IMR-90 (cell line): ENCODE data around the gene MRPS24. TPM values are rescaled to one million over a fixed set of nuclear protein-coding genes. Genes with fewer than 3 reads are reported as not detected.
A peak's percentile ranks its signal among the peaks of the same experiment; 100 is the strongest.

Experiments
- ATAC-seq: fragments of 200-7000 bp; cut with Tn5 transposase; 2 replicates; pipeline ENCODE4 v1.9.1; 2020; ENCODE audit warnings: low read depth, mild to moderate bottlenecking, moderate library complexity
- BruUV-seq: library from RNA; stranded (reverse); fragments of 400-500 nt; replicated peaks from 2 replicates; lab custom pipeline; 2021; lab: Mats Ljungman, UMichigan
- CTCF ChIA-PET: fragments of 300-600 bp; formaldehyde crosslinking; extraction: SDS; loops from one replicate; lab custom pipeline; 2021; ENCODE audit warnings: antibody characterized with exemption; lab: Yijun Ruan, JAX
- POLR2A ChIA-PET: fragments of 300-600 bp; sonication (Branson Sonifier 250); formaldehyde crosslinking; loops from one replicate; lab custom pipeline; 2022; ENCODE audit warnings: antibody characterized with exemption; ENCODE audit not compliant: unreplicated experiment; lab: Charles Lee
- DNase-seq: peaks from one replicate; pipeline ENCODE4 v3.0.0; 2013
- H2AFZ ChIP-seq: replicated peaks from 2 replicates; pipeline ENCODE3; 2013; ENCODE audit warnings: low read length, mild to moderate bottlenecking; ENCODE audit not compliant: poor library complexity
- H2AK5ac ChIP-seq: 2 replicates; pipeline ENCODE4 v1.6.1; 2013; ENCODE audit warnings: low read depth, low read length, inconsistent platforms
- H2AK9ac ChIP-seq: replicated peaks from 2 replicates; pipeline ENCODE3; 2013; ENCODE audit warnings: mild to moderate bottlenecking, low read depth, low read length, moderate library complexity; ENCODE audit not compliant: poor library complexity
- H2BK120ac ChIP-seq: 2 replicates; pipeline ENCODE4 v1.6.1; 2013; ENCODE audit warnings: low read depth, low read length, inconsistent platforms
- H2BK15ac ChIP-seq: 3 replicates; pipeline ENCODE4 v1.6.1; 2013; ENCODE audit warnings: low read depth, low read length, inconsistent platforms
- H2BK20ac ChIP-seq: 2 replicates; pipeline ENCODE4 v1.6.1; 2013; ENCODE audit warnings: low read depth, mild to moderate bottlenecking, inconsistent platforms, low read length, moderate library complexity
- H2BK5ac ChIP-seq: 2 replicates; pipeline ENCODE4 v1.6.1; 2013; ENCODE audit warnings: mild to moderate bottlenecking, low read depth, low read length, inconsistent platforms; ENCODE audit not compliant: poor library complexity, severe bottlenecking
- H3K14ac ChIP-seq: replicated peaks from 2 replicates; pipeline ENCODE4 v1.6.1; 2013; ENCODE audit warnings: low read depth, low read length, inconsistent platforms
- H3K18ac ChIP-seq: 2 replicates; pipeline ENCODE4 v1.6.1; 2013; ENCODE audit warnings: low read depth, low read length, control low read depth
- H3K23ac ChIP-seq: 2 replicates; pipeline ENCODE4 v1.6.1; 2013; ENCODE audit warnings: low read depth, low read length, inconsistent platforms
- H3K27ac ChIP-seq: 2 replicates; pipeline ENCODE4 v1.5.1; 2013; ENCODE audit warnings: mild to moderate bottlenecking, control low read depth, low read length; ENCODE audit not compliant: insufficient read depth
- H3K27me3 ChIP-seq: 2 replicates; pipeline ENCODE4 v1.6.1; 2013; ENCODE audit warnings: low read length; ENCODE audit not compliant: control insufficient read depth, insufficient read depth
- H3K36me3 ChIP-seq: 2 replicates; pipeline ENCODE4 v1.6.1; 2013; ENCODE audit warnings: low read length, mixed read lengths; ENCODE audit not compliant: control insufficient read depth, insufficient read depth
- H3K4ac ChIP-seq: 2 replicates; pipeline ENCODE4 v1.6.1; 2013; ENCODE audit warnings: low read depth, low read length, inconsistent platforms
- H3K4me1 ChIP-seq: 2 replicates; pipeline ENCODE4 v1.6.1; 2013; ENCODE audit warnings: low read length, mixed read lengths; ENCODE audit not compliant: control insufficient read depth, insufficient read depth
- H3K4me2 ChIP-seq: 2 replicates; pipeline ENCODE4 v1.6.1; 2013; ENCODE audit warnings: low read depth, mild to moderate bottlenecking, control low read depth, low read length, moderate library complexity
- H3K4me3 ChIP-seq: 2 replicates; pipeline ENCODE4 v1.5.1; 2013; ENCODE audit warnings: low read depth, mild to moderate bottlenecking, control low read depth, low read length, moderate library complexity; ENCODE audit not compliant: insufficient read depth
- H3K56ac ChIP-seq: 2 replicates; pipeline ENCODE4 v1.6.1; 2013; ENCODE audit warnings: low read length, inconsistent platforms; ENCODE audit not compliant: insufficient read depth; ENCODE audit errors: extremely low read depth
- H3K79me1 ChIP-seq, 2 experiments: 2 replicates each; pipeline ENCODE4 v1.6.1; 2013; ENCODE audit warnings: low read length in 2 of 2, inconsistent platforms in 1 of 2, low read depth in 1 of 2
- H3K9ac ChIP-seq: 2 replicates; pipeline ENCODE4 v1.6.1; 2013; ENCODE audit warnings: low read depth, low read length, control low read depth
- H3K9me1 ChIP-seq: 2 replicates; pipeline ENCODE4 v1.6.1; 2013; ENCODE audit warnings: low read length, inconsistent platforms; ENCODE audit not compliant: insufficient read depth
- H3K9me3 ChIP-seq: 2 replicates; pipeline ENCODE4 v1.6.1; 2013; ENCODE audit warnings: low read length; ENCODE audit not compliant: control insufficient read depth, insufficient read depth
- H4K20me1 ChIP-seq: 2 replicates; pipeline ENCODE4 v1.6.1; 2013; ENCODE audit warnings: low read length, inconsistent platforms; ENCODE audit not compliant: insufficient read depth
- H4K5ac ChIP-seq: 2 replicates; pipeline ENCODE4 v1.6.1; 2013; ENCODE audit warnings: mild to moderate bottlenecking, low read depth, low read length, control low read depth
- H4K8ac ChIP-seq, 2 experiments: 2 replicates each; pipeline ENCODE4 v1.6.1; 2013; ENCODE audit warnings: low read depth in 2 of 2, low read length in 2 of 2, control low read depth in 1 of 2, inconsistent platforms in 1 of 2
- H4K91ac ChIP-seq: 2 replicates; pipeline ENCODE4 v1.6.1; 2013; ENCODE audit warnings: low read depth, low read length, inconsistent platforms; ENCODE audit not compliant: insufficient read depth
- BHLHE40 ChIP-seq: fragments of 150-350 bp; IDR thresholded peaks from 2 replicates; pipeline ENCODE4 v1.6.1; 2016; ENCODE audit warnings: mild to moderate bottlenecking, low read depth, low read length
- CEBPB ChIP-seq: IDR thresholded peaks from 2 replicates; pipeline ENCODE4 v1.6.1; 2012; ENCODE audit warnings: low read depth, low read length, improper control_type of control experiment
- CHD1 ChIP-seq: IDR thresholded peaks from 2 replicates; pipeline ENCODE4 v1.6.1; 2012; ENCODE audit warnings: low read depth, low read length, improper control_type of control experiment
- CTCF ChIP-seq: conservative IDR thresholded peaks from 2 replicates; pipeline ENCODE4 v1.5.1; 2012; ENCODE audit warnings: mild to moderate bottlenecking, low read depth, low read length, improper control_type of control experiment
- FOS ChIP-seq: fragments of 150-350 bp; IDR thresholded peaks from 2 replicates; pipeline ENCODE4 v1.6.1; 2016; ENCODE audit warnings: low read depth, low read length
- MAFK ChIP-seq: IDR thresholded peaks from 2 replicates; pipeline ENCODE4 v1.6.1; 2012; ENCODE audit warnings: low read depth, low read length, improper control_type of control experiment
- MAZ ChIP-seq: IDR thresholded peaks from 2 replicates; pipeline ENCODE4 v1.6.1; 2012; ENCODE audit warnings: low read depth, mild to moderate bottlenecking, low read length, improper control_type of control experiment, moderate library complexity, borderline replicate concordance
- MXI1 ChIP-seq: IDR thresholded peaks from 2 replicates; pipeline ENCODE4 v1.6.1; 2012; ENCODE audit warnings: low read depth, mild to moderate bottlenecking, low read length, moderate library complexity, borderline replicate concordance
- NFE2L2 ChIP-seq: fragments of 150-350 bp; IDR thresholded peaks from 2 replicates; pipeline ENCODE4 v1.6.1; 2016; ENCODE audit warnings: low read depth, mild to moderate bottlenecking, low read length
- POLR2A ChIP-seq: IDR thresholded peaks from 2 replicates; pipeline ENCODE4 v1.6.1; 2012; ENCODE audit warnings: mild to moderate bottlenecking, low read depth, low read length
- RAD21 ChIP-seq: IDR thresholded peaks from 2 replicates; pipeline ENCODE4 v1.6.1; 2012; ENCODE audit warnings: low read length, improper control_type of control experiment
- RCOR1 ChIP-seq: IDR thresholded peaks from 2 replicates; pipeline ENCODE4 v1.6.1; 2012; ENCODE audit warnings: mild to moderate bottlenecking, low read length, improper control_type of control experiment; ENCODE audit not compliant: insufficient replicate concordance
- RFX5 ChIP-seq: IDR thresholded peaks from 2 replicates; pipeline ENCODE4 v1.8.0; 2012; ENCODE audit warnings: low read depth, mild to moderate bottlenecking, low read length, moderate library complexity
- SMC3 ChIP-seq: fragments of 150-350 bp; IDR thresholded peaks from 2 replicates; pipeline ENCODE4 v1.6.1; 2016; ENCODE audit warnings: low read depth, mild to moderate bottlenecking, antibody characterized with exemption, low read length, moderate library complexity
- USF2 ChIP-seq: fragments of 150-350 bp; IDR thresholded peaks from 2 replicates; pipeline ENCODE4 v1.6.1; 2017; ENCODE audit warnings: mild to moderate bottlenecking, antibody characterized with exemption, low read length, low read depth
- WGBS, 2 experiments: methylation state at CpG; one replicate each; pipeline versions ENCODE4 v1.1.5 to v1.1.7; 2013; ENCODE audit warnings: missing lambda C conversion rate in 2 of 2; ENCODE audit not compliant: insufficient read length in 1 of 2; ENCODE audit errors: extremely low coverage in 2 of 2; 5-methylcytosine and 5-hydroxymethylcytosine counted together
- dilution Hi-C: fragments of 300-500 bp; cut with HindIII; formaldehyde crosslinking; loops from one replicate; pipeline ENCODE4 v1.14.3; 2018; ENCODE audit warnings: low sequenced_read_pairs; ENCODE audit not compliant: unreplicated experiment
- in situ Hi-C: fragments of 300-500 bp; cut with MboI; formaldehyde crosslinking; loops from 3 replicates; pipeline ENCODE4 v1.14.3; 2019; ENCODE audit warnings: low sequenced_read_pairs, inconsistent platforms, mixed read lengths
- intact Hi-C: fragments of 100-400 bp; cut with micrococcal nuclease; formaldehyde crosslinking; loops from 2 replicates; pipeline ENCODE4 v1.10.0; 2022
- polyA plus RNA-seq, 3 experiments: library from polyadenylated mRNA; depleted of rRNA; stranded (reverse); fragments of >200 nt; gene quantifications; 2 replicates each; pipeline ENCODE4 v1.2.3, GENCODE V29; 2012; ENCODE audit warnings: low replicate concordance in 1 of 3
- total RNA-seq: library from RNA; depleted of rRNA; stranded (reverse); fragments of >200 nt; gene quantifications from 2 replicates; pipeline ENCODE4 v1.2.3, GENCODE V29; 2012
- TF ChIP-seq, protein P1 (sequence below): fragments of 150-350 bp; IDR thresholded peaks from 2 replicates; pipeline ENCODE4 v1.6.1; 2016; ENCODE audit warnings: low read depth, mild to moderate bottlenecking, low read length, moderate library complexity, borderline replicate concordance

Gene MRPS24
- total and polyA plus RNA-seq, 2 of the 4 experiments (the other 2 are of a cell fraction), result 151 to 266 TPM

DNA sequence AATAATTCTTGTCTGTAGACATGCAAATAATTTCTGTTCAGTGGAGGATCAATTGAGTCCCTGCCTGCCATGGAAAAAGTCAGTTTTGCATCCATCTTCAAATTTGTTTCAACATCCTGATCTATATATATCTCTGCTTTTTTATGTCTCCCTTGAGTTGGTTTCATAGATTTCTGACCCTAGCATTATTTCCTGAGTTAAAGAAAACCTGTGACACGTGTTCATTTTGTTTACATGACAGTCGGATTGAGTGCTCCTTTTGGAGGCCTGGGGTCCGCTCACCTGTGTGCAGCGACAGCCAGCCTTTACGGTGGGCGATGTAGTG is 674 bp downstream of the MRPS24 start:
- Histone ChIP-seq H2BK120ac (peak overlapping the region; percentile 30), H3K23ac (peak overlapping the region; percentile 93), H2BK20ac (no peak overlapping the region), H3K4me2 (peak overlapping the region; percentile 99), H2BK5ac (peak overlapping the region; percentile 94), H3K9me3 (no peaks in the 10 kb centered on the region), H3K4me1 (peaks cover 22% of the 10 kb centered on the region), H3K27me3 (no peaks in the 10 kb centered on the region), H2BK15ac (no peak overlapping the region; the same call in 2 of the 3 replicates), H3K14ac (peak overlapping the region; percentile 91), H3K4me3 (peak overlapping the region; percentile 93), H2AK9ac (peak overlapping the region; percentile 94), H4K91ac (peak overlapping the region; percentile 69; the same call in 1 of the 2 replicates), H3K18ac (0 out of 2 replicates have a peak overlapping the region, but pooled peaks have one; percentile 38), H3K79me1 (peaks cover 25 to 51% of the 10 kb centered on the region in 2 experiments), H3K27ac (peak overlapping the region; percentile 82), H3K56ac (no peak overlapping the region; the same call in 1 of the 2 replicates), H4K8ac (peak overlapping the region; percentile 65 to 84; a peak in 2 of 4 replicates), H3K4ac (peak overlapping the region; percentile 80), H2AK5ac (peak overlapping the region; percentile 86), H3K36me3 (peaks cover 15% of the 10 kb centered on the region), H4K5ac (peak overlapping the region; percentile 45), H3K9ac (peak overlapping the region; percentile 86), H4K20me1 (no peaks in the 10 kb centered on the region), H3K9me1 (peaks cover 33% of the 10 kb centered on the region), H2AFZ (peak overlapping the region; percentile 88)
- dilution Hi-C loops, result no loop called here
- no peak for DNase-seq
- no TSS peak for BruUV-seq
- 6% methylated on average over 3 of the region's 6 CpGs; no CpG with 5 or more reads in 1 of the 2 experiments for WGBS, 2 experiments
- ChIA-PET CTCF (no interaction called here), POLR2A (no interaction called here)
- intact Hi-C loops, result no loop called here
- no peak for TF ChIP-seq CTCF
- TF ChIP-seq NFE2L2, result no peak
- TF ChIP-seq, protein P1, sequence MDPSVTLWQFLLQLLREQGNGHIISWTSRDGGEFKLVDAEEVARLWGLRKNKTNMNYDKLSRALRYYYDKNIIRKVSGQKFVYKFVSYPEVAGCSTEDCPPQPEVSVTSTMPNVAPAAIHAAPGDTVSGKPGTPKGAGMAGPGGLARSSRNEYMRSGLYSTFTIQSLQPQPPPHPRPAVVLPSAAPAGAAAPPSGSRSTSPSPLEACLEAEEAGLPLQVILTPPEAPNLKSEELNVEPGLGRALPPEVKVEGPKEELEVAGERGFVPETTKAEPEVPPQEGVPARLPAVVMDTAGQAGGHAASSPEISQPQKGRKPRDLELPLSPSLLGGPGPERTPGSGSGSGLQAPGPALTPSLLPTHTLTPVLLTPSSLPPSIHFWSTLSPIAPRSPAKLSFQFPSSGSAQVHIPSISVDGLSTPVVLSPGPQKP, result no peak
- no peak for TF ChIP-seq CHD1
- no peak for TF ChIP-seq BHLHE40
- TF ChIP-seq MAZ, result no peak
- TF ChIP-seq MAFK, result no peak
- TF ChIP-seq RFX5, result no peak
- no peak for TF ChIP-seq MXI1
- no peak for TF ChIP-seq USF2
- no peak for TF ChIP-seq RCOR1
- no peak for TF ChIP-seq SMC3
- no peak for TF ChIP-seq CEBPB
- no peak for TF ChIP-seq RAD21
- TF ChIP-seq FOS, result no peak
- TF ChIP-seq POLR2A, result no peak
- ATAC-seq, result no peak
- in situ Hi-C loops, result no loop called here
